Glutamatergic neuron (in vitro differentiated cells): ENCODE results near the gene TOMM20L. TPM values are rescaled to one million over a fixed set of nuclear protein-coding genes. Genes with fewer than 3 reads are reported as not detected.

Source experiments
- DNase-seq: peaks from one replicate; pipeline ENCODE4 v3.0.0; 2022
- H3K27ac Mint-ChIP-seq: one replicate; pipeline ENCODE4 v1.8.0; 2020; ENCODE audit warnings: mild to moderate bottlenecking, mixed read lengths, inconsistent platforms; ENCODE audit not compliant: unreplicated experiment
- H3K27me3 Mint-ChIP-seq: one replicate; pipeline ENCODE4 v1.8.0; 2020; ENCODE audit warnings: mild to moderate bottlenecking, moderate library complexity, mixed read lengths, inconsistent platforms; ENCODE audit not compliant: unreplicated experiment
- H3K36me3 Mint-ChIP-seq: one replicate; pipeline ENCODE4 v1.8.0; 2020; ENCODE audit warnings: mild to moderate bottlenecking, mixed read lengths, inconsistent platforms; ENCODE audit not compliant: unreplicated experiment
- H3K4me1 Mint-ChIP-seq: one replicate; pipeline ENCODE4 v1.8.0; 2020; ENCODE audit warnings: mild to moderate bottlenecking, low read depth, mixed read lengths, inconsistent platforms; ENCODE audit not compliant: unreplicated experiment
- H3K4me3 Mint-ChIP-seq: one replicate; pipeline ENCODE4 v1.8.0; 2020; ENCODE audit warnings: mild to moderate bottlenecking, mixed read lengths, inconsistent platforms; ENCODE audit not compliant: unreplicated experiment
- H3K9me3 Mint-ChIP-seq: one replicate; pipeline ENCODE4 v1.8.0; 2020; ENCODE audit warnings: mild to moderate bottlenecking, moderate library complexity, mixed read lengths, inconsistent platforms; ENCODE audit not compliant: unreplicated experiment
- CTCF ChIP-seq: fragments of 200-600 bp; sonication (generic); IDR thresholded peaks from one replicate; pipeline ENCODE4 v1.5.0; 2021; ENCODE audit not compliant: partially characterized antibody, unreplicated experiment
- total RNA-seq: library from RNA; stranded (reverse); fragmentation: NEBNext Ultra II Directional; extraction: Animal tissue kit (Norgen Biotek cat#: 25700); gene quantifications from one replicate; pipeline ENCODE4 v1.2.1, GENCODE V29; 2021; ENCODE audit not compliant: unreplicated experiment

The TOMM20L gene
- total RNA-seq, 1 donor from 2014 or later: not detected

- Mint-ChIP-seq H3K27me3 (no peaks in the 10 kb centered on the region), H3K27ac (no peak overlapping the region), H3K9me3 (no peaks in the 10 kb centered on the region), H3K4me3 (no peak overlapping the region), H3K36me3 (peaks cover under 1% of the 10 kb centered on the region), H3K4me1 (no peaks in the 10 kb centered on the region)
- no peak for DNase-seq
- TF ChIP-seq CTCF: no peak
Measured at GRCh38 chr14:58444627-58445026, 48.9 kb downstream of the TOMM20L start.

GRCh38 chr14:58455593-58456265 lies 60.0 kb downstream of the TOMM20L start:
- H3K27me3 Mint-ChIP-seq: no peaks in the 10 kb centered on the region
- DNase-seq: no peak
- H3K9me3 Mint-ChIP-seq: peaks cover 2% of the 10 kb centered on the region
- no peak overlapping the region for H3K27ac Mint-ChIP-seq
- peaks cover 6% of the 10 kb centered on the region for H3K36me3 Mint-ChIP-seq
- H3K4me1 Mint-ChIP-seq: no peaks in the 10 kb centered on the region
- H3K4me3 Mint-ChIP-seq: no peak overlapping the region
- no peak for TF ChIP-seq CTCF

Other genes starting within 250 kb of the TOMM20L start
- gene ARMH4, start 243.7 kb upstream of the TOMM20L start, total RNA-seq: 57.1 TPM
- 120 TPM for gene ACTR10, start 195.8 kb upstream of the TOMM20L start, total RNA-seq
- 116 TPM for gene PSMA3, start 151.1 kb upstream of the TOMM20L start, total RNA-seq
- gene ARID4A, start 97.4 kb upstream of the TOMM20L start, total RNA-seq: 22.4 TPM
- 41.6 TPM for gene TIMM9, start 31.6 kb downstream of the TOMM20L start, total RNA-seq
- 27.8 TPM for gene KIAA0586, start 31.8 kb downstream of the TOMM20L start, total RNA-seq
- 39.9 TPM for gene DACT1, start 242.0 kb downstream of the TOMM20L start, total RNA-seq